HG03060 (cell line): ENCODE measurements around the gene ZBTB48.
"Not testable (repeated sequence)": the region's sequence is repeated elsewhere in the genome, so short reads cannot be mapped to it uniquely, and the experiment has no call there.

Experiments used
- ATAC-seq: cut with Tn5 transposase; IDR thresholded peaks from one replicate; pipeline ENCODE4 v1.9.1; 2021; ENCODE audit warnings: low read depth, moderate number of reproducible peaks; ENCODE audit not compliant: unreplicated experiment

The ZBTB48 gene

DNA sequence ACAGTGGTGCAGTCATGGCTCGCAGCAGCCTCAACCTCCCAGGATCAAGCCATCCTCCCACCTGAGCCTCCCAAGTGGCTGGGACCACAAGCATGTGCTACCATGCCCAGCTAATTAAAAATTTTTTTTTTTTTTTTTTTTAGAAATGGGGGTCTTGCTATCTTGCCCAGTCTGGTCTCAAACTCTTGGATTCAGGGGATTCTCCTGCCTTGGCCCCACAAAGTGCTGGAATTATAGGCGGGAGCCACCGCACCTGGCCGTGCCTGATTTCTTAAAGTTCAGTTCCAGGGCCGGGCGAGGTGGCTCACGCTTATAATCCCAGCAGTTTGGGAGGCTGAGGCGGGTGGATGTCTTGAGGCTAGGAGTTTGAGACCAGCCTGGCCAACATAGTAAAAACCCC, 51.3 kb downstream of the ZBTB48 start:
- no peak for ATAC-seq

DNA sequence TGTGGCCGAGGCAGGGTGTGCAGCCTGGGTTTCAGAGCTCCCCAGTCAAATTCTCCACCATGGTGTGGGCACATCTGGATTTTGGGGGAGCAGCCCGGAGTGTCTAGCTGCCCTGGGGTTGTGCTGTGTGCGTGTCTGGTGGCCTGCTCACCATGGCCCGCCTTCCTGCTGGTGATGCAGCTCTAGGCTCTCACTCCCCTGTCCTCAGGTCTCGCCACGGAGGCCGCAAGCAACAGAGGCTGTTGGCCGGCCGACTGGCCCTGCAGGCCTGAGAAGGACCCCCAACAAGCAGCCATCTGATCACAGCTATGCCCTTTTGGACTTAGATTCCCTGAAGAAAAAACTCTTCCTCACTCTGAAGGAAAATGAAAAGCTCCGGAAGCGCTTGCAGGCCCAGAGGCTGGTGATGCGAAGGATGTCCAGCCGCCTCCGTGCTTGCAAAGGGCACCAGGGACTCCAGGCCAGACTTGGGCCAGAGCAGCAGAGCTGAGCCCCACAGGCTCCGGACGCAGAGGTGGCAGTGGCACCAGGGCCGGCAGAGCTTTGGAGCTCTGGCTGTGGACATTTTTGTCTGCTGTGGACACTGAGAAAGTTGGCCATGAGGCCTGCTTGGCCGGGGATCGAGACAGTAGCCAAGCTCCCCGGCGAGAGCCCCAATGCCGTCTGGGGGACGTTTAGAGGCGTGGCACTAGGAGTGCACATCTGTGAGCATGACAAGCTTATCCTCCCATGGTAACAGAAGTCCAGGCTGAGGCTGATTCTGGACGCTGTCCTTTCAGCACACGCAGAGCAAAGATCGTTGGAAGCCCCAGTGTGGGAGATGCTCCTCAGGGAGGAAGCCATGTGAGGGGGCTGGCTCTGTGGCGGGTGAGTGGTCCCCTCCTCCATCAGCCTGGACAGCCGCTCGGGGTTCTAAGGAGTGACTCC, 53.1 kb downstream of the ZBTB48 start:
- no peak for ATAC-seq

DNA sequence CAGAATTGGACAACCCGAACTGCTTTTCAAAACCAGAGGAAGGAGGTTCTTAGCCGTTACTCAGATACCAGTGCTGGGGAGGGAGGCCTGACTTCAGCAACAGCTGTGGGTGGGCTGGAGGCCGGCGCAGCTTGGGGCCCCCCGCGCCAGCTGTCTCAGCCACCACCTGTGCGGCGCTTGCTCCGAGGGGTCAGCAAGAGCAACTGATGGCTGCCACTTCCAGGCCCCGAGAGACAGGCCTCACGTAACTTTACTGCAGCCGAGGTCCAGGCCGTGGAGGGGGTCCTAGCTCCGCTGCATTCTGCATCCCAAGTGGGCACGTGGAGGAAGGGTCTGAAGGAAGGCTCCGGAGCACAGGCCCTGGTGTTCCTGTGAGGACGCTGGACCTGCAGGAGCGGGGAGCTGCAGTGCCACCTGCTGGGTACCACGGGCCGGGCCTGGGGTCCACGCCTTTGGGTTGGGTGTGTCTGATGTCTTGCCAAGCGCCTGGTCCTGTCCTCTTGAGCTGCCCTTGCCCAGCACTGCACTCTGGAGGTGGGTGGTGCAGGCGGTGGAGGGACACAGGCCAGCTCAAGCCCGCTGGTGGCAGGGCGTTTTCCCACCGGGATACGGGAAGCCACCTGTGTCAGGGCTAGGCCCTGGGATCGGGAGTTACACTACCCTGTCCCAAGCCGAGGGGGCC, 54.7 kb downstream of the ZBTB48 start:
- no peak for ATAC-seq

DNA sequence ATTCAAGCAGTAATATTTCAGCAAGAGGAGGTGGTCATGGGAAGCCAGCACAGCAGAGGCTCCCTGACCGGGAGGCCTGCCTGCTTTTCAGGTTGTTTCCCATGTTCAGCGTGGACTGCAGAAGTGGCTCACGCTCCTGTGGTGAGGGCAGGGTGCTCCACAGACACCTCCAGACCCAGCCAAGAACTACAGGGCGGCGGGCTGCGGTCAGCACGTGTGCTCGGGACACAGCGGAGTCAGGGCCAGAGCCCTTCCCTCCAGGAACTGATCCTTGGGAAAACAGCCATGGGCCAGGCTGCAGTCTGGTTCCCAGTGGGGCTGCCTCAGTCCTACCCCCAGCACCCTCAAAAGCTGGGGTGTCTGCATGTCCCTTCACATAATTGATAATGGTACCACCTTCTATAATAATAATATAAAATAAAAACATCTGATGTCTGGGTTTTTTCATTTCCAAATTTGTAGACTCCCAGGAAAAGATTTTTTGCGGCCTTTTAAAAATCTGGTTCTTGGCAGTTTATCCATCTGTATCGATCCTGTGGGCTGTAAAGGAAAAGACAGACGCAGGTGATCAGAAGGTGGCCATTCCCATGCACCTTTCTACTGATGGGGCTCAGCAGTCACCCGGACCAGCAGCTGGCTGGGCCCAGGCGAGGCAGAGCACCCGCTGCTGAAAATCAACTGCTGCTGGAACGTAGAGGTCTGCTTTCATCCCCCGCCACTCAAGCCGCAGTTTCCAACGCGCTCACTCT, 55.5 kb downstream of the ZBTB48 start:
- no peak for ATAC-seq

DNA sequence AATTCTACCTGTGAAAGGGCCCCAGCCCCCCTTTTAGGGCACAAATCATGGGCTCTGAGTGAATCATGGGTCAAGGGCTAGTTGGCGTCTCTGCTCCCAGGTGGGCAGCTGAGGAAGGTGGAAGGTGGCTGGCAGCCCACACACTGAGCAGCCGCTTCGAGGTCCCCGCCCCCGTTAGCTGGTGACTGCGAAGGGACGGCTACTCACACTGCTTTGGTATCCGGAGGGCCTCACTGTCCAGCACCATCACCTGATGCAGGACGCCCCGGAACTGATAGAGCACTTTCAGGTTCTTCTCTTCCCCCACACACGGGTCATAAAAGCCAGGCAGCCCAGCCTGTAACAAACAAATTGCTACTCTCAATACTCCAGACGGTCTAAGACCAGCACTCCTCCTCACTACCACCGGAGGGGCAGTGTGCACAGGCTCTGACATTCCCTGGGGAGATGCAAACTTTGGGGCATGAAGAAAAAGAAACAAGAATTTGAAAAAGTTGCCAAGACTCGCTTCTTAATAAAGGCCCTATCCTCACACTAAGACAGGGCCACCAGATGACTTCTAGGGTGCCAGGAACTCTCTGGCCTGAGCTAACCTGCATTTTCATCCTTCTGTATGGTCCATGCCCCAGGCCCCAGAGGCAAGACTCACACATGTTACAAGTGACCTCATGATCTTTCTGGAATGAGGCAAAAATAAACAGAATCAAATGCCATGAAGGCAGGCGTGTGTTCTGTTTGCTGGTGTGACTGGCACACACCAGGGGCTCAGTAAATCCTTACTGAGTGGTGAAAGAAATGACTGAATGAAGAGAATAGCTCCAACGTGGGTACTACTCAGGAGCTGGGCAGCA, 56.3 kb downstream of the ZBTB48 start:
- no peak for ATAC-seq

DNA sequence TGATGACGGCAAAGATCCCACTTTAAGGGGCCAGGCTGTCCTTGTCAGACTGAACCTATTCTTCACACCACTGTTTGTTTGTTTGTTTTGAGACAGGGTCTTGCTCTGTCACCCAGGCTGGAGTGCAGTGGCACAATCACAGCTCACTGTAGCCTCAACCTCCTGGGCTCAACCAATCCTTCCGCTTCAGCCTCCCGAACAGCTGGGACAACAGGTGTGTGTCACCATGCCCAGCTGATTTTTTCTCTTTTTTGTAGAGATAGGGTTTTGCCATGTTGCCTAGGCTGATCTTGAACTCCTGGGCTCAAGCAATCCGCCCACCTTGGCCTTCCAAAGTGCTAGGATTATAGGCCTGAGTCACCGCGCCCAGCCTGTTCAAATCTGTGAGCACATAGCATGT, 57.0 kb downstream of the ZBTB48 start:
- ATAC-seq = not testable (repeated sequence)

DNA sequence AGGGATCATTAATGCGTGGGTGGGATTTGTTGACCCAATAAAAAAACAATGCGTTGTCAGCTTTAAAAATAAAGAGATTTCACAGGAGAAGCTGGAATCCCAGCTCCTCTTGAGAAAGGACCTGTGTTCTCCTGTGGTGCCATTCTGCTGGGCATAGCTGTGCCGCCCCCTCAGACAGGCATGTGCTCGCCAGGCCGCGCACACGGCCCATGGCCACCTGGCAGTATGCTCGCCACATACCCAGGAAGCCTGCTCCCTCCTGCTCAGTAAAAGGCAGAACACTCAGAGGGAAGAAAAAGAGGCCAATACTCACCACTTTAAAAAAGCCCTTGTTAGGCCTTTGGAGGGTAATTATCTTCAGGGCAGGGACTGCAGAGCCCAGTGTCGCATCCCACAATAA, 58.0 kb downstream of the ZBTB48 start:
- no peak for ATAC-seq

DNA sequence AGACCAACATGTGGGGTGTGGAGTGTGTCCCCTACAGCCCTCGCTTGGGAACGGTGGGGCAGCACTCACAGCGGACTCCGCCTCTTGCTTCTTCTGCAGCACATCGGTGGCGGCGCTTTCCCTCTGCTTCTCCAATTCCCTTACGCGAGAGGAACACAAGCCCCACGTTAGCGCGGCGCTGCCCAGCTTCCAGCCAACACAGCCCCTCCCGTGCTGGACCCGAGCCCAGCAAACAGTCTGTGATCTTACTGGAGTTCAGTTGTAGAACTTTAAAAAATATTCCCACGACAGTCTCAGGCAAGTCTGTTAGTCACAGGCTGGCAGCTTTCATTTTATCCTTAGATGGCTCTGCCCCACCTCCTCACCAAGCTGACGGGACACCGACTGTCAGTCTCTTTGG, 58.4 kb downstream of the ZBTB48 start:
- ATAC-seq = no peak
